ENCODE measurements around the gene COL7A1.
"Not testable (repeated sequence)": the region's sequence is repeated elsewhere in the genome, so short reads cannot be mapped to it uniquely, and the experiment has no call there.

Gene COL7A1

DNA sequence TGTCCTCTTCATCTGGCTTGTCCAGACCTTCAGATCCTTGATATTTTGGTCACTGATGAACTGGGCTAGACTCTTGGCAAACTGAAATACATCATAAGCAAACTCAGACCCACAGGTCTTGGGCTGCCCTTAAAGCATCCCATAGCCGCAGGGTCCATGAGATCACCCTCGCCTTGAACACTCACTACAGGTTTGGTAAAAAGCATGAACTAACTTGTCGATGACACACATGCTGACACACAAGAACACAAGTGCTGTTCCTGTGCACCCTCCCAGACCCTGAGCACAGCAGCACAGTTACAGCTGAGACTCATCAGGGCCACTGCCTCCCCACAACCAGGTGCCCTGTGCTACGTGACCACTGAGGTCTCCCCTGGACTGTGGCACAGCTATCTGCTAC is 59.6 kb downstream of the COL7A1 start:
- no peak for DNase-seq

DNA sequence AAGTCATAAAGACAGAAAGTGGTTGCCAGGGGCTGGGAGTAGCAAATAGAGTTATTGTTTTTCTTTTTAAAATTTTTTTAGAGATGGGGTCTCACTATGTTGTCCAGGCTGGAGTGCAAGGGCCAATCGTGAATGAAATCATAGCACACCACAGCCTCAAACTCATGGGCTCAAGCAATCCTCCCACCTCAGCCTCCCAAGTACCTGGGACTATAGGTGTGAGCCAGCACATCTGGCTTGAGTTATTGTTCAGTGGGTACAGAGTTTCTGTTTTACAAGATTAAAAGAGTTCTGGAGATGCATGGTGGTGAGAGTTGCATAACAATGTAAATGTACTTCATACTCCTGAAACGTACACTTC is 62.2 kb downstream of the COL7A1 start:
- DNase-seq, result no peak

DNA sequence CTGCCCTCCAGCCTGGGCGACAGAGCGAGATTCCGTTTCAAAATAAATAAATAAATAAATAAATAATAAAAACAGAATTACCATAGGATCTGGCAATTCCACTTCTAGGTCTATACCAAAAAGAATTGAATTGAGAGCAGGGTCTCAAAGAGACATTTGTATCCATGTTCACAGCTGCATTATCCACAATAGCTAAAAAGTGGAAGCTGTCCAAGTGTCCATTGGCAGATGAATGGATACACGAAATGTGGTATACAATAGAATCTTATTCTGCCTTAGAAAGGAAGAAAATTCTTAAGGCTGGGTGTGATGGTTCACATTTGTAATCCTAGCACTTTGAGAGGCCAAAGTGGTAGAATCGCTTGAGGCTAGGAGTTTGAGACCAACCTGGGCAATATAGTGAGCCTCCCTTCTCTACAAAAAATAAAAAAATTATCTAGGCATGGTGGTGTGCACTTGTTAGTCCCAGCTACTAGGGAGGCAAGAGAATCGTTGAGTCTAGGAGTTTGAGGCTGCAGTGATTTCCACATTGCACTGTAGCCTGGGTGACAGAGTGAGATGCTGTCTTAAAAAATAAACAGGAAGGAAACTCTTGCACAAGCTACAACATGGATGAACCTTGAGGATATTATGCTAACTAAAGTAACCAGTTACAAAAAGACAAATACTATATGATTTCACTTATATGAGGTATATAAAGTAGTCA is 62.7 kb downstream of the COL7A1 start:
- no peak for DNase-seq

DNA sequence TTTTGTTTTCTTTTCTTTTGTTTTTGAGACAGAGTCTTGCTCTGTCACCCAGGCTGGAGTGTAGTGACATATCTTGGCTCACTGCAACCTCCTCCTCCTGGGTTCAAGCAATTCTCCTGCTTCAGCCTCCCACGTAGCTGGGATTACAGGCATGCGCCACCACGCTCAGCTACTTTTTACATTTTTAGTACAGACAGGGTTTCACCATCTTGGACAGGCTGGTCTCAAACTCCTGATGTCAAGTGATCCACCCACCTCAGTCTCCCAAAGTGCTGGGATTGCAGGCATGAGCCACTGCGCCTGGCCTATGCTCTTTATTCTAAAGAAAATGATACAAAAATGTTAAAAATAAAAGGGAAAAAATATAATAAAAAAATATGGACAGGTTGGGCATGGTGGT is 64.4 kb downstream of the COL7A1 start:
- DNase-seq, result not testable (repeated sequence)

DNA sequence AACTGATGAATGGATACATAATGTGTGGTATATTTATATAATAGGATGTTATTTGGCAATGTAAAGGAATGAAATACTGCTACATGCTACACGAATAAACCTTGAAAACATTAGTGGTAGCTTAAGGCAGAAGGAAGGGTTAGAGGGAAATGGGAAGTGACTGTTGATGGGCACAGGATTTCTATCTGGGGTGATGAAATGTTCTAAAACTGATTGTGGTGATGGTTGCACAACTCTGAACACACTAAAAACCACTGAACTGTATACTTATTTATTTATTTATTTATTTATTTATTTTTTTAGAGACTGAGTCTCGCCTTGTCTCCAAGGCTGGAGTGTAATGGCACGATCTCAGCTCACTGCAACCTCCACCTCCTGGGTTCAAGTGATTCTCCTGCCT is 66.4 kb downstream of the COL7A1 start:
- no peak for DNase-seq

DNA sequence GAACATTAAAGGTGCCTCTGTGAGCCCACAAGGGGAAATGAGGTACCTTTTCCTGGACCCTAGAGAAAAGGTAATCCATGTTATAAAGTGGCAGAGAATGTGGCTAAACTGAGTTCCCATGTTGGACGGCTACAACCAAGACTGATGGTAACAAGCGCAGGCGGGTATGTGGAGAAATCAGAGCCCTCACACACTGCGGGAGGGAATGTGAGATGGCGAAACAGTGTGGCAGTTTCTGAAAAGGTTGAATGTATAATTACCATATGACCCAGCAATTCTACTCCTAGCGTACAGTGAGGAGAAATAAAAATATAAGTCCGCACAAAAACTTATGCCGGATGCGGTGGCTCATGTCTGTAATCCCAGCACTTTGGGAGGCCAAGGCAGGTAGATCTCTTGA is 67.1 kb downstream of the COL7A1 start:
- DNase-seq, result no peak

DNA sequence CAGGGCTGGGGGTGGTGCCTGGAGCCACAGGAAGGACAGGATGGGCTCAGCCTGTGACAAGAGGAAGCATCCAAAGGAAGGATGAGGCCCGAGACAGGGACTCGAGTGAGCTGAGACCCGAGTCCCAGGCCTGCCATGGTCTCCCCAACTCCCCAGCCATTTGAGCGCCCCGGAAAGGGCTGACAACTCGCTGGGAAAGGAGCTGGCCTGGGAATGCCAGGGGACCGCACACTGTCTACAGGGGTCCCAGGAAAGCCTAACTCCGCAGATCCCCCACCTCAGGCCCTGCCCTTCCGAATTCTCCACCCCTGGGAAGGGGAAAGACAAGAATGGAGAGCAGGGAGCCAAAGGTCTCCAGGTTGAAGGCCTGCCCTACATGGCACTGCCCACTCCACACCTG is 70.2 kb downstream of the COL7A1 start:
- DNase-seq, result no peak

DNA sequence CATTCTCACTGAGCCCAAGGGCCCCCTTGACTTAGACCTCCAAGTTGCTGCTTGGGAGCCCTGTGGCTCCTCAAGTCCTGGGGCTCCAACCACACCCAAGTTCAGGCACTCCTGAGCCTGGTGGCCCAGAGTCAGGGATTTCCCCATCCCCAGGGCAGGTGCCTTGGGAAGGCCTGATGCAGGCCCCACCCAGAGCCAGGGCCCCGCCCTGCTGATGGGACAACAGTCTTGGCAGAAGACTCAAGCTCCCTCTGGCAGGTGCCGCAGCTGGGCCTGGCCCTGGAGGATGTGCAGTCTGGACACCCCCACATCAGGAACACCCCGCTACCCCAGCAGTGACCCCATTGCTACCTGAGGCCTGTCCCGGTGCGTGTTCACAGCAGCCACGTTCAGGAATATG is 73.5 kb downstream of the COL7A1 start:
- no peak for DNase-seq

DNA sequence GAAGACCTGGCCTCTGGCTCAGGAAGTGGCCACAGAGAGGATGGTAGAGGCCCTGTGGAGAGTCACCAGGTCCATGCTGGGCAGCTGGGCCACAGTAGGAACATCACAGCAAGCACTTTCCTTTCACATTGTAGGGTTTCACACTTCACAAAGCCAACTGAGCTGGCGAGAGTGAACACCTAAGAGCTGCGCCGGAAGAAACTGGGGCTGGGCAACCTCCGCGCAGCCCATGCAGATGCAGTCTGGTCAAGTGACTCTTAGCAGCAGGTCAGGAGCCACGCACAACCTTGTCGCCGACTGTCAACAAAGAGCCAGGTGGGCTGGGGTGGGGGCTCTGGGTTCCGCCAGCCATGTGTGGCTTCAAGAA is 75.9 kb downstream of the COL7A1 start:
- no peak for DNase-seq

DNA sequence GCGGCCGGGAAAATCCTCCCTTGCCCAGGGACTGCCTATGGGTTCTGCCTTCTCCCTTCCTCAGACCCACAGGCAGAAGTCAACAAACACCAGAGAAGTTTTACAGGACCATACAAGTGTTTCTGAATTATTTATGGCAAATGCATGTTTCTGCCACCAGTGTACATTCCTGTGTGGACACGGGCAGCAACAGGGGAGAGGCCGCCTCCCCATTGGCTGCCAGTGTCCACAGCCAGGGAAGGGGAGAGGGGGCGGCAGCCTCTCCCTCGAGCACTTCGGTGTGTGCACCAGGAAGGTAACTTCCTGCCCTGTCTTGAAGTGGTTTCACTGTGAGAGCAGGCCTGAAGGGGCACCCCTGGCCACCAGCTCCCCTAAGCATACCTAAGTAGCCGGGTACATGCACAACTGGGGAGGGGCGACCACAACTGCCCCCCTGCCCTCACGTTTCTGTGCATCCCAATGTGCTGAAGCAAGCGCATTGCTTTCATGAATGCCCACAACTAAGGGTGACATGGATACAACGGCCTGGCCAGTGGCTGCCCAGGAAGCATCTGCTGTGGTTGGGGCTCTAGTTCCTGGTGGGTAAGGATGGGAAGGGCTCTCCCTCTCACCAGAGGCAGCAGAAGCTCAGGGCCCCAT is 76.4 kb downstream of the COL7A1 start:
- no peak for DNase-seq

DNA sequence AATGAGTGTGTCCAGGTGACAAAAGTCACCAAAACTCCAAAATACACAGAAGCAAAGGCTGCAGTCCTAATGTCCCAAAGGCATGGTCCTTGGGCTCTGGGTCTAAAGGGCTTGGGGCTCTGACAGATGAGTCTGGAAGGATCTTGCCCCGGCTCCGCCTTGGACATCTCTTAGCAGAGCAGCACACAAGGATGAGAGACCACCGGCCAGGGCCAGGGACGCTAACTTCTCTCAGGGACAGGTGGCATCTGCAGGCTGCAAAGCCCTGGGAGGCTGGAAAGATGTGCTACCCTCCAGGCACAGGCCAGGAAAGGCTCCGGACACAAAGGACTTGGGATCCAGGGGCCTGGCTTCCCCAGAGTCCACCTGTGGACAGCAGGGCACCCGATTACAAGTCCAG is 77.1 kb downstream of the COL7A1 start:
- no peak for DNase-seq

DNA sequence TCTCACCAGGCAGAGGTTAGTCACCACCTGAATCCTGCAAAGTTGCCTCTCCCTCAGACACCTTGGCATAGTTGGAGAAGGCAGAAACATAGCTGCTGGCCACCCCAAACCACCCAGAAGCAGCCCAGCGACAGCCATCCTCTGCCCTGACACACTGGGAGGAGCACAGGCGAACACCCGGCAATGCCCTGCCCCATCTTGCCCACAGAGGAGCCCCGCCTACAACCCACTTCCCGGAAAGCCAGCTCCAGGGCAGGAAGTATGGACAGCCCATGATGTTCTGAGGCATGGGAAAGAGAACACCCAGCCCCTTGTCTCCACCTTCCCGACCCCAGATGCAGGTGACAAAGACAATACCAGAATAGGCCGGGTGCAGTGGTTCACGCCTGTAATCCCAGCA is 78.6 kb downstream of the COL7A1 start:
- no peak for DNase-seq

DNA sequence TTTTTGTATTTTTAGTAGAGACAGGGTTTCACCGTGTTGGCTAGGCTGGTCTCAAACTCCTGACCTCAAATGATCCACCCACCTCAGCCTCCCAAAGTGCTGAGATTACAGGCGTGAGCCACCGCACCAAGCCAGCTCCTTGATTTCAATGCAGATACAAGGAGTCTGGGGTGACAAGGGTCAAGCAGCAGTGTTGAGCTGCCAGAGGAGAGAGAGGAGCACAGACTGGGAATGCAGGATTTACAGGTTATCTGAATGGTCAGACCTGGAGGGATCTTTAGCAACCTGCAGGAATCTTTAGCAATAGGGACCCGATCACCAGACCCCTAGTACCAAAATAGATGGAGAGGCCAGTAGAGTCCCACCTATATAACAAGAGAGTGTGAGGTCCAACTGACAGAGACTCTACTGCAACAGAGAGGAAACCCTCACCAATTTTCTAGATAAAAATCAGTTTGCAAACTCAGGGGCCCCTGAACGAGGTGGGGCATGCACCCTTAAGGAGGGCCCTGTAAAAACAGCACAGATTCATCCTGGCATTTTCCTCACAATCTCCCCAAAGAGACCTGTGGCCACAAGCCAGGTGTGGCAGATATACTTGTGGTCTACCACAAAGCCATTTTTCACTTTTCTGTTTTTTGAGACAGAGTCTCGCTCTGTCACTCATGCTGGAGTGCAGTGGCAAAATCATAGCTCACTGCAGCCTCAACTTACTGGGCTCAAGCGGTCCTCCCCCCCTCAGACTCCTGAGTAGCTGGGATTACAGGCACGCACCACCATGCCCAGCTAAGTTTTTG is 80.5 kb downstream of the COL7A1 start:
- DNase-seq, result no peak

All from T1000 (cell line).